CD4-positive, alpha-beta T cell treated with Interferon alpha-2 for 1 hour (primary cell): ENCODE measurements around the gene NRG3.
"Not testable (repeated sequence)": the region's sequence is repeated elsewhere in the genome, so short reads cannot be mapped to it uniquely, and the experiment has no call there.

Experiments
- DNase-seq, 2 donors: peaks; one replicate each; pipeline ENCODE4 v3.0.0-alpha.2; 2020 to 2022

Gene NRG3

DNA sequence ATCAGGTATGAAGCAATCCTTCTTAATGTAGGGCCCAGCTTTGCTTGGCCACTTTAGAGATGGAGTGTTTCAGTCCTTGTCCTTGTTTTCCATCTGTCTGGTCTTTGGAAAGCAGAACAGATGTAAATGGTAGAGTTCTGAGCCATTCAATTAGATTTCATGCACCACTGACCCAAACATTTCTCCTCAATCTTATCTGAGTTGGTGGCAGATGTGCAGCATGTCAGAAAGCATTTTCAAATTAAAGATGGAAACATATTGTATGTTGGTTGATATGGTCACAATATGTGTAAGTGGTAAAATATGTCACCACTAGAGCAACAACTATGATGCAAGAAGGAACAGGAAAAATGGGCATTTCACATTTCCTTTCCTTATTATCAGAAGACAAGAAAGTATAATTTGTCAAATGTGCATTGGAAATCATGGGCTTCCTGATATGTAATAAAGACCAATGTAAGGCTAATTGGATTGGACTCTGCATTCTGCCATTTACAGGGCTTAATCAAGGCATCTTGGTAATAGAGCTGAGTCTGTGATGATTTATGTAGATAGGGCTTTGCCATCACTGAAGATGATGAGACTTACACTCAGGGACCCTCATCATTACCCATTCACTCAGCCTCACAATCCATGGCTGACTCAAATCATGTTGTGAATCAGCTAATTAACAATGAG, 750.7 kb downstream of the NRG3 start:
- no peak for DNase-seq

DNA sequence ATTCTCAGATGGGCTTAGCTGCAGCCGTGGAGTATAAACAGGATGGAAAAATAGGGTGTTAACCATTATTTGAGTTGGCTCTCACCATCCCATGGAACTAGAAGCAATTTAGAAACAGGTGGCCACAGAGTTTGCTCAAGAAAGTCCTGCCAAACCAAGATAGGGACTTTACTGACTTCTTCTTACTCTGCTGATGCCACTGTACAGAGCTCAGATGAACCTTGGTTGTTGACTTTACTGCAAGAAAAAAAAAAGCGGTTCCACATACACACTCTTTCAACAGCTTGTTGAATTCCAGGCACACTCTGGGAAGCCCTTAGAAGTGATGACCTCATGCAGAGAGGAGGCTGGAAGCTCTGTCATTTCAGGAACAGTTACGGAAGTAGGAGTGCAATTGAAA, 753.4 kb downstream of the NRG3 start:
- DNase-seq, result no peak

DNA sequence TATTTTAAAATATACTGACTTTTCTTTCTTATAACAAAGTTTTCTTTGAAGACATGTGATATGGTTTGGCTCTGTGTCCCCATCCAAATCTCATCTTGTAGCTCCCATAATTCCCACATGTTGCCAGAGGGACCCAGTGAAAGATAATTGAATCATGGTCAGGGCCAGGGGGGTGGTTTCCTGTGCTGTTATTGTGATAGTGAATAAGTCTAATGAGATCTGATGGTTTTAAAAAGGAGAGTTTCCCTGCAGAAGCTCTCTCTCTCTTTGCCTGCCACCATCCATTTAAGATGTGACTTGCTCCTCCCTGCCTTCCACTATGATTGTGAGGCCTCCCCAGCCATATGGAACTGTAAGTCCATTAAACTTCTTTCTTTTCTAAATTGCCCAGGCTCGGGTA, 768.1 kb downstream of the NRG3 start:
- no peak for DNase-seq

DNA sequence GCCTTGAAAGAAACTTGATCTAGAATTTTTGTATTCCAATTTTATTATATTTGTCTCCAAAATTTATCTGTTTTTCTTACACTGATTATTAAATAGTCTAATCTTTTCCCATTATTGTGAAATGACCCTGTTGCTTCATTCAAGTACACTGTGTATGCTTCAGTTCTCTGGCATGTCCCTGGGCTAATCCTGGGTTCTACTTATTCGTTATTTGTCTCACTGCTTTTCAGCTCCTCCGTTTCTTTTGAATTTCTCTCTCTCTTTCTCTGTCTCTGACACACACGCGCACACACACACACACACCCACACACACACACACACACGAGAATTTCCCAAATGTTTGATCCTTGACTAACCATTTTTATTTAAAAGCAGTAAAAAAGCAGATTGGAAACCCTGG, 768.6 kb downstream of the NRG3 start:
- DNase-seq, result no peak

DNA sequence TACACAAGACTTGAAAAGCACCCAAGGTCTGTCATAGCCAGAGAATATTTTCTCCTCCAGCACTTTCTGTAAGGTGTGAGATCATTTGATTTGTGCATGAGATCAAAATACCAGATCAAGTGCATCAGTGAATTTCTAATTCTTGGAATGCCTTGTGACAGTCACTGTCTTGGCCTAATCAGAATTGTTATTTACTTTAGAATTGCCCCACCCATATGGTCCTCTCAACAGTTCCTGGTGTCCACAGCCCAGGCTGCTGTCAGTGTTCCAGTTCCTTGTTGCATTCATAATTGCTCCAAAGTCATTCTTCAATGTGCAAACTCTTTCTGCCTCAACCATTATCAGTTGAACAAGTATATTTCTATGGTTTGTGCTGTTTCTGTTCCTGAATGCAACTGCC, 770.2 kb downstream of the NRG3 start:
- DNase-seq, result no peak

DNA sequence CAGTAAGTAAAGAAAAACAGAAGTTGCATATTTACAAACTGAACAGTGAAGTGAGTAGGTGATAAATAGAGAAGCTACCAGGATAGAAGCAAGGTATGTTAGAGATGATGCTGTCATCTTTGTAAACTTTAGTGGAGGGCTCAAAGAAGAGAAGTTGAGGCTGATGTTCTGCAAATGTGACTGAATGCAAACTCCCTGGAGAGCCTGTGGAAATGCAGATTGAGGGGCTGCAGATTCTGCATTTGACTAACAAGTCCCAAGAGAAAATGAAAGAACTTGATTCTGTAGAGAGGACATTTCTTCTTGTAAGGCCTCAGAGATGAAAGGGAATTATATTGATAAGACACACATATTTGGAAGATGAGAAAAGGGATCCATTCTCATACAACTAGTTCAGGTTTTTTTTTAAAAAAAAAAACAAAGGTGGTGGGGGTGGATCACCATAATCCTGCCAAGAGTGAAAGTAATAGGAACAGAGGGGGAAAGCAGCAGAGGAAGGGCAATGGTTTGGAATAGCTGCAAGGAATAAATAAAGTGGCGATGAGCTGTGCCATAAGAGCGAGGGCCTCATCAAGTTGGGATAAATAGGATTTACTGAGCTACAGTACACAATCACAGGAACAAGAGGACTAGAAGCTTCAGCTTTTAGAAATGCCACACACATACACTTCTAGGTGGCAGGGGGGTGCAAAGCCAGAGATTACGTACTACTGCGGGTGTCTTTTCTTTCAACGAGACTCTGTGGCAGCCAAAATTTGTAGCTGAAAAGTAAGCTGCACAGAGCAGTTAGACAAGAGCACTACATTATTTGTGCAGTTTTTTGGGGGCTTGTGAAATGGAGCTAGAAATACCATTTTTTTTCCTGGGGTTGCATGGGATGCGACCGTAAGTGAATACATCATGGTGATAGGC, 778.5 kb downstream of the NRG3 start:
- DNase-seq, result no peak

DNA sequence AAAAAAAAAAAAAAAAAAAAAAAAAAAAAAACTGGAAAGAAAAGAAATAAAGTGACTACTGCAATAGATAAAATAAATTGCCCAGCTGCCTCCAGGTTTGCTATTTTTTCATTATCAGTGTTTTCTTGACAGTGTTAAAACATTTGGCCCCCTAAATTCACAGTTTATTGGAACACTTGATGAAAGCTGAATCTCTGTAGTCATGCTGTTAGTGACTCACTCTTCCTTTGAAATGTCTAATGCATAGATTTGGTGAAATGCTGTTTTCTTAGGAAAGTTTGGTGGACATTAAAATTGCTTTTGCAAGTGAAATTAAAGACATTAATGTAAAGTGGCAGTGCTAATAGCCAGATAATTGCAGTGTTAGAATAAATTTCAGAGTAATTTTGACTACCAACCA, 785.2 kb downstream of the NRG3 start:
- no peak for DNase-seq

DNA sequence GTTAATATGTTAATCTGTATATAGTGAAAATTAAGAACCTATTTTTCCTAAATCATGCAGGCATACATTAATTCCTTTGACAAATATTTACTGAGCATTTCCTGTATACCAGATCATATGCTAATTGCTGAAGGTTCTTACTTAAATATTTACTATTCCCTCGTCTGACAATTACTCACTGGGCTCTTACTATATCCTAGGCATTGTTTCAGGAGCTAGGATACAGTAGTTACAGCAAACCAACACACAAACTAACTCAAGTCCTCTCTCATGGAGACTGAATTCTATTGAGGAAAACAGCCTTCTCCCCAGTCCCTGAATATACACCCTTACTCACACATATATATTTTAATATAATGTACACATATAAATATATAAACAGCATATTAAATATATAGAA, 786.0 kb downstream of the NRG3 start:
- DNase-seq, result no peak

DNA sequence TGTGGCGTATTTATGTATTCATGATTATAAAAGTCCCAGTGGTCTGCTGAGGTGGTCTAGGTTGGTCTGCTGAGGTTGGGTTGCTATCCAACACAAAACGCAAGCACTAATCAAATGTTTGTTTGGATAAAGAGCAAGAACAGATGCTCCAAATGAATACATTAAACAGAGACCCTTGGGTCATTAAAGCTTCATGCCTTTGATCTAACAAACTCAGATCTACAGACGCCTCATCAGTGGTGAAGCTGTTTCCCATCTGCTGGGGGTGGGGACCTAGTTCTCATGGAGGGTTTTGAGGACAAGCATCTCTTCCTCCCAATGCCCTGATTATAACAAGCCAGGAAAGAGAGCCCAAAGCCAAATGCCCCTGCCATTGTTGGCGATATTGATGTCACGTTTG, 786.7 kb downstream of the NRG3 start:
- DNase-seq, result no peak

DNA sequence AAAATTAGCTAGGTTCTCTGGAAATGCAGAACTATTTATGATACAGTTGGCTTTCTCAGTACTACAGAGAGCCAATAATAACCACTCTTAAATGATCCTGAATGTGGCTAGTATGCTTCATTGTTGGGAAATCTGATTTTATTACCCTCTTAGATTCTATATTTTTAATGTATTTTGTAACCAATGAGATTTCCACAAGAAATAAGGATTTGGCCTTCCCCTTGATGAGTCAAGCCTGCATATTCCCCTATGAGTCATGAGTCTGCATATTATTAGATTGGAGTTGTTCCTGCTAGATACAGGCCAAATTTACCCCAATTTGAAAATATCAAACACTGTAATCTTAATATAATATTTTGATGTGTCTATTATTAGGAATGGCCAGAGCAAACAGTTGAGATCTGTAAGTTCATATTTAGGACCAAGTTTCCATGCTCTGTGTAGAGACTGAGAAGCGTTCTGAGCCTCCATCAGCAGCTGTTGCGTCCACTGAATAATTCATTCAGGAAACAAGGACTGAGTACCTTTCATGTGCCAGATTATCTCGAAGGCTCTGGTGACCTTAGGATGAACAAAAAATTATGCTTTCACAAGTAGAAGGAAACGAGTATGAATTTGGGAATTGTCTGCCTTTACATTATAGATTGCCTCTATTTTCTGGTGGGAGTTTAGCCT, 793.4 kb downstream of the NRG3 start:
- DNase-seq, result no peak

DNA sequence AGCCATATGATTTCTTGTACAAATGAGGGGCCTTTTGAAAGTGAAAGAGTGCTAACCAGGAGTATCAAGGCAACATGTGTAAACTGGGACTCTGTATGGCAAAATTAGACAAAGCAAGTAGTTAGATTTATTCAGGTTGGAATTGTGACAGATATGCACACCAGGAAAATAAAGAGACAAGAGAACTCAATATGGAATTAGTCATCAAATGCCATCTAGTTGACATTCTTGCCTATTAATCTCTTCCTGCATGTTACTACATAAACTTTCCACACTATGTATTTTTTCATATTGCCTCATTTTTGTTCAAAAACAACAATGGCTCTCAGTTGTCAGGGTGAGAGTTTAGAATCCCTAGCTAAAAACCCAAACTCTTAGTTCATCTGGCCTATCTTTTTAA, 799.0 kb downstream of the NRG3 start:
- no peak for DNase-seq

DNA sequence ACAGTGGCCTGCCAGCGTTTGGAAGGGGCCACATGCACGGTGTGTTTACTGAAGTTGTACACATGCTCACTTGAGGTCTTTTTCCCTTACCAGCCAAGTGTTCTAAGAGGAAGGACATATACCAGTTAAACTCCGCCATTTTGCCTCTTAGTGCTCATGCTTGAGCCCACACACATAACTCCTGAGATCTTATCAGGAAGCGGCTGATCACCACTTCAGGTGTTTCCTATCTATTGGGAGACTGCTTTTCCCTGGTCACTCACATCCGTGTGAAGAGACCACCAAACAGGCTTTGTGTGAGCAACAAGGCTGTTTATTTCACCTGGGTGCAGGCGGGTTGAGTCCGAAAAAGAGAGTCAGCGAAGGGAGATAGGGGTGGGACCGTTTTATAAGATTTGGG, 802.9 kb downstream of the NRG3 start:
- not testable (repeated sequence) for DNase-seq

DNA sequence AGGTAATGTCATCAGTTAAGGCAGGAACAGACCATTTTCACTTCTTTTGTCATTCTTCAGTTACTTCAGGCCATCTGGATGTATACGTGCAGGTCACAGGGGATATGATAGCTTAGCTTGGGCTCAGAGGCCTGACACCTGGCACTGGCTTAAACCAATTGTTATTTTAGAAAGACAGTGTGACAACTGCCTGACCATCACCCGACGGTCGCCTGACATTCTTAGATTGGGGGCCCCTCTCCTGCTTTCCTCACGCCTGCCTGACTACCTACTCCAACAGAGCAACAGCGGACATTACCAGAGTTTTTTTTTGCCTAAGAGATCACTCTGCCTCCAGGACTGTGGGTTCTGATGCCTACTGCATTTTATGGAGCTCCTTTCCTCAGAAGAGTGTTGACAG, 803.5 kb downstream of the NRG3 start:
- not testable (repeated sequence) for DNase-seq

DNA sequence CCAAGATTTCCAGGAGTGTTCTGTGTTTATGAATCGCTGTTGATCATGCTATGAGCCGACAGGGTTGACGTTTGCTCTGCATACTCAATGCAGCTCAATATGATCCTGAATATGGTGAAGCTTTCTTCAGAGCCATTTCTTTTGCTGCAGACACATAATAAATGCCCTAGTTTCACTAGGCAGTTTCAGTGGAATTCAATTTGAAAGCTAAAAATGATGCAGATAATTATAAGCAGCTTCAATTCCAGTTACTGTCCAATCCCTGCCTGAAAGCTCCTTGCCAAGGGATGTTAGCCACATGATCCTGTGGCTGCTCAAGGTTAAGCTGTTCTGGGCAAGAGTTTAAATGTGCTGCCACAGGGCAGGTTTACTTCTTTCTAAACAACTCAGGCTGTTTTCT, 805.6 kb downstream of the NRG3 start:
- DNase-seq, result no peak

DNA sequence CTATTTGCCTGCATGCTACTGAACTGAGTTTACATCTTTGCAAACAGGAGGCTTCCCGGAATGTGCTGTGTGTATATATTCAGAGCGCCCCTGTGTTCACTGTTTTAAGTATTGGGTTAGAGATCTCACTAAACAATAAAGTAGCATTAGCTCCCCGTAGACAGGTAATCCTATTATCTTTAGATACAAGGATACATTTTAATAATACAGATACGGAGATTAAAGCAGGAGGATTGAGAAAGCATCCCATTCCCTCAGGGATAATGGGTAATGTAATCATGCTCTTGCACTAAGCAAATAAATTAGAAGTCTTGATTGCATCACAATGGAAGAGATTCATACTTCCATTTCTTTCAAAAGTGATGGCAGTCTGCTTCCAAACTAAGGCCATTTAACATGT, 809.0 kb downstream of the NRG3 start:
- no peak for DNase-seq

DNA sequence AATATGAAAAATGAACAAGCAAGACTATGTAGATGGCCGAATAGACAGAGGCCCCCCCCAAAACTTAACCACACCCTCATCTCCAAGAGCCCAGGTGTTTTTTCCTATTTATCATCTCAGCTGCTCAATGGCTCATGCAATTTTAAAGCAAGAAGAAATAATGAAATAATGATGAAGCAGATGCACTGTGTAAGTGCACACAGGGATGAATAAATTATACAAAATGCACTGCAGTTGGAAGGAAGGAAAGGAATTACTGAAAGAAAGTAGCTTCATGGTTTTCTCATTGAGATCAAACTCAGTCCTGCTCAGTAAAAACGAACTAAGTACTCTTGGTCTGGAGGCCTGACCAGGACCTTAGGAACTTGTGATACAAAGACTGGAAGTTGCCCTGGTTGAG, 810.1 kb downstream of the NRG3 start:
- DNase-seq, result no peak

DNA sequence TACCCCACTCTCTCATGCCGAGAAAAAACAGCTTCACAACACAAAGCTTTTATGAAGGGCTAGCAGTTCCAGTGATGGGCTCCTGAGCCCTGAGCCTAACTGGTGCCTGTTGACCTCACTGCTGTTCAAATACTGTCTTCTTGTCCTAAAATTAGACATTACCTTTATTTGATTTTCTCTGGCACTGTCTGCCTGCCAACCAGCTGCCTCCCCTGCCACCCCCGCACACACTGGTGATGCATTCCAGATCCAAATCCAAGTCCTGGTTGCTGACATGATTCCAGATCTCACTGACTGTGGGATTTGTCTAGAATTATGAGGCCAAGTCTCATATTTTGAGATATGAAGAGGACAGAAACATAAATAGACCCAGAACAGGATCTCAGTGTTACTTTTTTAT, 816.2 kb downstream of the NRG3 start:
- no peak for DNase-seq

DNA sequence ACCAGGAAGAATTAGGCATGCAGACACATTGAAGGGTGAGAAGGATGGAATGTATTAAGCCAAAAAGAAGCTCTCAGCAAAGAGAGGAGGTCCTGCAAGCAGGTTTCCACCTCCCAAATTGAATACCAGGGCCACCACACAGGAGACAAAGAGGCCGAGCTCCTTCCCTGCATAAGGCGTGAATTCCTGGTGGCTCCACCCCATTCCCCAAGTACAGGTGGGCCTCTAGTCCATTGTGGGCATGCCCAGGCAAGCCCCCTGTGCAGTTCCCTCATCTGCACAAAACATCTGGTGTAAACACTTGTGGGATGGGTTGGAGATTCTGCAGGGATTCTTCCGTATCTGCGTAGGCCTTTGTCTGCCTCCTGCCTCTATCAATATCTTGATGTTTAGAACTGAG, 817.5 kb downstream of the NRG3 start:
- DNase-seq, result no peak

DNA sequence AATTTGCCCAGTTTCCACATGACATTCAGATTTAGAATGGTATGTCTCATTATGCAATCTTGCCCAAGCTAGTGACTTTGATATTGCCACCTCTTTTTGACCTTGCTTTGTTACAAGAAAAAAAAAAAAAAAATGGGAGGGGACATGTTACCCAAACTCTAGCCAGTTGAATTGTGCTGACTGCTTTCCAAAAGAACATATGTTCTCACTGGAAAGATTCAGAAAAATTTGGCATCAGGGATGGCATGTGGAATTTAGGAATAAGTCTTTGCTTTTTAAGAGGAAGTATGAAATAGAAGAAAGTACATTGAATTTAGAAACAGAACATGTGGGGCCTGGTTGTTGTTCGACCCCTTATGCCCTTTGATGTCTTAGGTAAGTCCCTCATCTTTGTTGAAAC, 846.8 kb downstream of the NRG3 start:
- no peak for DNase-seq

DNA sequence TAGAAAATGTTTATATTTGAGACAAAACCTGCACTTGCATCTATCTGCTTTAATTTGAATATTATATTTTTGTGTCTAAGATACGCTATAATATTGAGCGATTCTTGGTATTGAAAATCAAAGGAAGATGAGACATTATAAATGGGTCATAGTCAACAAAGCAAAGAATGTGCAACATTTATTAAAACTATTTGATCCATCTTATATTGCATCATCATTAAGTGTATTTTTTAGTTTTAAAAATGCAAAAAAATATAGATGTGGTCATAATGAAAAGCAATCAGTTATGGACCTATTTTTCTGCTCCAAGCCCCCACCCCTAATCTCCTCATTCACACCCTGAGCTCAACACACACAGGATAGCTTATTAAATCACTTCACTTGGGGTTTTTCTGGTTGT, 847.3 kb downstream of the NRG3 start:
- no peak for DNase-seq

DNA sequence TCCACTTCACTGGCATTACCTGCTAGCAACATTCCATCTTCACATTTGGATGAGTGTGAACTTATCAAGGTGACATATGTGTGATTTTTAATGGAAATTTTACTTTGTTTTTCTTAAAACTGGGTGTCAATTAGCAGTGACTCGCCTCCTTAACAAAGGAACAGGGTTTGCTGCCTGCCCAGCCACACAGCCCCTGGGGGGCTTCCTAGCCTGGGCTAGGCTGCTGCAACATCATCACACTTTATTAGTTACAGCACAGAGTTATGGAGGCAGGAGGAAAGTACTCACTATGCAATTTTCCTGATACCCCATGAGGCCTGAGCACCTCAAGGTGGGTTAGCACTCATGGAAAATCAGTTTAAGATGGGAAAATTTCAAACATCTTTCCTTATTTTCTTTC, 861.3 kb downstream of the NRG3 start:
- DNase-seq, result no peak

DNA sequence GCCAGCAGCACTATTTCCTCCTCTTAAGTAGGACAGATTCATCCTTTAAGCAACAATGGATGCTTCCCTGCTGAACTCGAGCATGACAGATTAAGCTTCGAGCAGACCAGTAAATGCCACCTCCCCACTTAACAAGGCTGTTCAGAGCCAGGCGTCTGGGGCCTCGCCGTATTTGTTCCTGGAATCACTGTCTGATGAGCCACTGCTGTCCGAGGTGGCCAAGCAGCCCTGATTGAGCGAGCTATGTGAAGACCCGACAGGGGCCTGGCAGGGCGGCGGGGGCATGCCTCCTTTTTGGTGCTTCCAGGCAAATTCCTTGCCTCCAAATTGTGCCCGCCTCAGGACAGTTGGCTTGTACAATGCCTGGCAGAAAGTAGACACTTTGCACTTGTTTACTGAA, 862.6 kb downstream of the NRG3 start:
- DNase-seq, result no peak

DNA sequence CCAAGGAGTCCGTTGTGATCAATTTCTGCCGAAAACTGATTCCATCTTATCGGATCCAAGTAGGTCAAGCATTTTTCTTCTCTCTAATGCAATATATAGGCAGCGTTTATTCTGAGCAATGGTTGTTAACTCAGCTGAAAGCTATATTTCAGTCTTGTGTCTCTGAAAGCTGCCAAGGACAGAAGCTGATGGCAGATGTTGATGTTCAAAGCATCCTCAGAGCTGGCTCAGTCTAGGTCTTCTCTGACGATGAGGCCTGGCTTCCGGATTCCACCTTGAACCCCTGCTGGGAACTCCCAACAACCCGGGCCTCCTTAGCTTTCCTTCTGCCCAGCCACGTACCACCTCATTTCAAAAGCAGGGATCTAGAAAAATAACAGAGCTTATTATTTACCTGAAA, 863.6 kb downstream of the NRG3 start:
- no peak for DNase-seq

DNA sequence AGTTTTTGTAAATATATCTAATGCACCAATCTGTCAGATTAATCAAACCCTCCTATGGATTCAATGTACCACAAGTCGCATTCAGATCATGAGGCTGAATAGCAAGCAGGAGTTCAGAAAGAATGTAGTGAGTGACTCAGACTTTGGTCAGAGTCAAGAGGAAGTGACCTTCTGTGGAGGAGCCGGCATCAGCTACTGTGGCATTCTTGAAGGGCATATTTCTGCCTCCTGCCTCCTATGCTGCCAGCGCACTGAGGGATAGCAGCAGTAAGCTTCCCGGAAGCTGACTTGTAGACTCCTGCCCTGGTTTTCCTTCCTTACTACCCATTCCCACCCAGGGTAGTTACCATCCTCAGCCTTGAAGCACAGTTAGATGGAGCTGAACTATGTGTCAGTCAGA, 867.5 kb downstream of the NRG3 start:
- DNase-seq, result no peak
